HT-29 (cell line): ENCODE data around the gene PFAS. TPM values are rescaled to one million over a fixed set of nuclear protein-coding genes. Genes with fewer than 3 reads are reported as not detected.
A peak's percentile ranks its signal among the peaks of the same experiment; 100 is the strongest.

Experiments
- DNase-seq: peaks from one replicate; pipeline ENCODE4 v3.0.0-alpha.2; 2015; ENCODE audit warnings: low spot score
- total RNA-seq: library from RNA; depleted of rRNA; stranded (reverse); fragments of >200 nt; shearing (Covaris generic); gene quantifications from 2 replicates; pipeline ENCODE4 v1.2.3, GENCODE V29; 2014; rRNA removed

Gene PFAS
- total RNA-seq, 1 experiment from 2014 or later = 51.3 TPM

DNA sequence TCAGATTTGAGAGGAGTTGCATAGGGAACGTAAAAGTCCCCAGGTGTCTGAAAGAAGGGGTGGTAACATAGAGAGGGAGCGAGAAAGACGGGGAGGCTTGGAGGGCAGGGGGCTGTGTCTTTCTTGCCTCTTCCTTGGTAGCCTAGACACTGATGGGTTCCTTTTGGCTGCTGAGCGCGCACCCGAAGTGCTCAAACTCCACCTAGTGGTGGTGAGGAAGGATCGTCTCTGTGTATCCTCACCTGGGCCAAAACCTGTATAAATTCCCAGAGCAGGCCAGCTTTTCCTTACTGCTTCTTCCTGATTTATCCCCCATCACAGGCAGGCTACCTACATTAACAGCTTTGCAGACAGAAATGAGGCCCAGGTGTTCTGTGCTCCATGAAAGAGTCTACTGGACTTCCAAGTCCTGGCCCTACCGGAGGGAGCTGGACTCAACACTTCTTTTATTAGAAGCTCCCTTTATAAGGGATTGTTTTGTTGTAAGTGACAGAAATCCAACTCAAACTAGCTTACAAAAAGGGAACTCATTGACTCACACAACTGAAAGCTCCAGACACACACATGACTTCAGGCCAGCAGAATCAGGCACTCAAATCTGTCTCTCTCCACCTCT, 51.6 kb downstream of the PFAS start:
- DNase-seq = peak; percentile 49

DNA sequence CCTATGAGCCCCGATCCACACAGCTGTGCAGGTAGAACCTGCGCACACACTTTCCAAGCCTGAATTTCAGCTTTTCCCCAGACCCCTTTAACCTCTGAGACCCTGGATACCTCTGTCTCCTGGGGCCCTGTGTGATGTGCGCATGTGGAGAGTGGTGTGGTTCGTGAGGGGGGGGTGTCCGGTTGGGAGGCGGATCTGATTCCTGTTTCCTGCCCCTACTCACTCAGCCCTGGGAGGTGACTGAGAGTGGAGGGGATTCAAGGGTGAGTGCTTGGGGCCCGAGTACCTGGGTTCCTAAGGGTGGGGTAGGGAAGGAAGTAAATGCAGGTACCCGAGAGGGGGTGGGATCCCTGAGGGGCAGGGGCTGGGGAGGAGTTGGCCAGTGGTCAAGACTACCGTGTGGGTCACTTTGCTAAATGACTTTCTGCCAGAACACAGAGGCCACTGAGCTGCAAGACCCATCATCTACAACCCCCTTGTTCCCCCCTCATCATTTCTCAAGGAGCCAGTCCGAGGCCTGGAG, 61.6 kb downstream of the PFAS start:
- DNase-seq = no peak

GRCh38 chr17:8311131-8311790, 62.2 kb downstream of the PFAS start:
- DNase-seq = no peak

- DNase-seq = no peak
These were observed 63.2 kb downstream of the PFAS start for GRCh38 chr17:8312251-8312650.

DNA sequence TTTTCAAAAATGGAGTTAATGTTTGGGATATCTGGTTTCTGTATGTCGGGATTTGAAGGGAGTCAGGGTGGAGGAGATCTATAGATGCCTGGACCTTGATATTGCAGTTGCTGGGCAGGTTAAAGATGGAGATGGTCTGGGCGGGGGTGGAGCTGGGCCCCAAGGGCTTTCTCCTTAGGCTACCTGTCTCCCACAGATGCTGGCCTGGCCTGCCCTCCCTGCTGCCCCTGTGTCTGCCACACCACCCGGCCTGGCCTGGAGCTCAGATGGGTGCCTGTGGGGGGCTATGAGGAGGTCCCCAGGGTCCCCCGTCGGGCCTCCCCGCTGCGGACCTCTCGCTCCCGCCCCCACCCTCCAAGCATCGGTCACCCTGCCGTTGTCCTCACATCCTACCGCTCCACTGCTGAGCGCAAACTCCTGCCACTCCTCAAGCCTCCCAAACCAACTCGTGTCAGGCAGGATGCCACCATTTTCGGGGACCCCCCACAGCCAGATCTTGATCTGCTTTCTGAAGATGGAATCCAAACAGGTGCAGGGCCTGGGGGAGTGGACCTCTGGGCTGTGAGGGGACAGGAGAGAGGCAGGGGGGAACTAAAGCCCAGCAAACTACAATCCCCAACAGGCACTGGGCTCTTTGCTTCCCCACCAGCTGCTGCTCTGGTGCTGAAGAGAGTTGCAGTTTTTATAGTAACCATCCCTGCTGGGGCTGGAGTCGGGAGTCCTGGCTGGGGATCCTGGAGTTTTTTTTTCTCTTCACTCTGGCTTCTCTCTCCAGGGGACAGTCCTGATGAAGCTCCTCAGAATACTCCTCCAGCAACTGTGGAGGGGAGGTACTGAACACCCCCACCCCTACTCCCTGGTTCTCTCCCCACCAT, 63.9 kb downstream of the PFAS start:
- no peak for DNase-seq

DNA sequence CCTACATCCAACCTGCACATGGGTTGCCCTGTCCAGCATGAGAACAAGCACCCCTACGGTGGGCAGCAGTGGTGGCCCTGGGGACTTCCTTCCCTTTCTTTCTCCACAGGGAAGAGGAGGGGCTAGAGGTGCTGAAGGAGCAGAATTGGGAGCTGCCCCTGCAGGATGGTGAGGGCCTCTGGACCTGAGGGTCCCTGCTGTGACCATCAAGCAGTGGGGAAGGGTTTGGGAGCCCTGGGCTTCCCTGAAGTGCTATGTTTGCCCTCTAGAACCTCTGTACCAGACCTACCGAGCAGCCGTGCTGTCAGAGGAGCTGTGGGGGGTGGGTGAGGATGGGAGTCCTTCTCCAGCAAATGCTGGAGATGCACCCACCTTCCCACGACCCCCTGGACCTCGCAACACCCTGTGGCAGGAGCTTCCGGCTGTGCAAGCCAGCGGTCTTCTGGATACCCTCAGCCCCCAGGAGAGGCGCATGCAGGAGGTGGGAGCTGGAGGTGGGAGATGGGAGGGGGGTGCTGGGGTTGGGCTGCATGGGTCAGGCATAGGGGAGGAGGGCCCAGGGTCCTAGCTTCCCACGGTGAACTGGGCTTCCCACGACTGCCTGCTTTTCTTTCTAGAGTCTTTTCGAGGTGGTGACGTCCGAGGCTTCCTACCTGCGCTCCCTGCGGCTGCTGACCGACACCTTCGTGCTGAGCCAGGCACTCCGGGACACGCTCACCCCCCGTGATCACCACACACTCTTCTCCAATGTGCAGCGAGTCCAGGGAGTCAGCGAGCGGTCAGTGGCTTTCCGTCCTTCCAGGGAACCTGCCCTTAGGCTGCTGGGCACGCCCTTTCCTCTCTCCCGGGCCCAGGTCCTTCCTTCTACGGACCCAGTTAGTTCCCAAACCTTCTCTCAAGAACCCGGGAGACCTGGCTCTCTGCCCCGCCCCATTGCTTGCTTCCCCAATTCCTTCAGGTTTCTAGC, 66.0 kb downstream of the PFAS start:
- no peak for DNase-seq

GRCh38 chr17:8315764-8316217, 66.7 kb downstream of the PFAS start:
- no peak for DNase-seq

GRCh38 chr17:8318010-8318935, 69.2 kb downstream of the PFAS start:
- no peak for DNase-seq

Other genes starting within 250 kb of the PFAS start
- 0.03 TPM in 1 of 2 replicates, not detected in the other for gene GUCY2D, start 246.7 kb upstream of the PFAS start, total RNA-seq
- not detected in 2 replicates for gene ALOX15B, start 210.2 kb upstream of the PFAS start, total RNA-seq
- gene ALOX12B, start 161.6 kb upstream of the PFAS start, total RNA-seq = 0.97 TPM in 1 of 2 replicates, not detected in the other
- not detected in 2 replicates for gene ALOXE3, start 130.8 kb upstream of the PFAS start, total RNA-seq
- gene HES7, start 125.2 kb upstream of the PFAS start, total RNA-seq = 0.61 and 0.76 TPM in 2 replicates
- gene PER1, start 96.9 kb upstream of the PFAS start, total RNA-seq = 37.1 and 43.5 TPM in 2 replicates
- gene VAMP2, start 86.3 kb upstream of the PFAS start, total RNA-seq = 4.9 and 5.8 TPM in 2 replicates
- gene TMEM107, start 72.9 kb upstream of the PFAS start, total RNA-seq = 12.6 and 14.5 TPM in 2 replicates
- gene BORCS6, start 59.1 kb upstream of the PFAS start, total RNA-seq = 12.4 and 12.8 TPM in 2 replicates
- gene AURKB, start 38.7 kb upstream of the PFAS start, total RNA-seq = 75.0 and 84.9 TPM in 2 replicates
- gene CTC1, start 1.2 kb upstream of the PFAS start, total RNA-seq = 5.9 and 17.7 TPM in 2 replicates
- gene RANGRF, start 39.4 kb downstream of the PFAS start, total RNA-seq = 13.9 and 18.4 TPM in 2 replicates
- 1.7 and 2.4 TPM in 2 replicates for gene SLC25A35, start 46.1 kb downstream of the PFAS start, total RNA-seq
- not detected in 2 replicates for gene ARHGEF15, start 61.0 kb downstream of the PFAS start, total RNA-seq
- gene ODF4, start 90.6 kb downstream of the PFAS start, total RNA-seq = not detected in 2 replicates
- 1,242 and 1,305 TPM in 2 replicates for gene RPL26, start 133.9 kb downstream of the PFAS start, total RNA-seq
- gene RNF222, start 148.5 kb downstream of the PFAS start, total RNA-seq = not detected in 2 replicates
- 20.1 and 24.6 TPM in 2 replicates for gene NDEL1, start 186.6 kb downstream of the PFAS start, total RNA-seq